GM10847 (cell line): ENCODE measurements around the gene TWF1.

Experiments used
- POLR2A ChIP-seq: IDR thresholded peaks from 2 replicates; pipeline ENCODE4 v1.6.1; 2011; ENCODE audit not compliant: insufficient read length; ENCODE audit errors: extremely low read depth

TWF1 gene

DNA sequence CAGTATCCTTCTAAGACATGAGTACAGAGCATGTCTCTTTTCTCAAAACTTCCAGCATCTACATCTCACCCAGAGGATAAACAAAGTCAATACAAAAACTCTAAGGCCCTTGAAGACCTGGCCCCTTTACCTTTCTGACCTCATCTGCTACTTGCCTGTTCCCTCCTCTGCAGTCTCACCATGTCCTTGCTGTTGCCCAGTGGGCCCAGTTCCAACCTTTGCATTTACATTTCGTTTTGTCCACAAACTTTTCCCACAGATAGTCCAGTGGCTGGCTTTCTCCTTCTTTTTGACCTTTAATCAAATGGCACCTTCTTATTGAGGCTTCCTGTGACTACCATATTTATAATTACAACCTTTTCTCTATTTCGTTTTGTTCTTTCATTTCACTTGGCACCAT, 45.7 kb downstream of the TWF1 start:
- no peak for TF ChIP-seq POLR2A

DNA sequence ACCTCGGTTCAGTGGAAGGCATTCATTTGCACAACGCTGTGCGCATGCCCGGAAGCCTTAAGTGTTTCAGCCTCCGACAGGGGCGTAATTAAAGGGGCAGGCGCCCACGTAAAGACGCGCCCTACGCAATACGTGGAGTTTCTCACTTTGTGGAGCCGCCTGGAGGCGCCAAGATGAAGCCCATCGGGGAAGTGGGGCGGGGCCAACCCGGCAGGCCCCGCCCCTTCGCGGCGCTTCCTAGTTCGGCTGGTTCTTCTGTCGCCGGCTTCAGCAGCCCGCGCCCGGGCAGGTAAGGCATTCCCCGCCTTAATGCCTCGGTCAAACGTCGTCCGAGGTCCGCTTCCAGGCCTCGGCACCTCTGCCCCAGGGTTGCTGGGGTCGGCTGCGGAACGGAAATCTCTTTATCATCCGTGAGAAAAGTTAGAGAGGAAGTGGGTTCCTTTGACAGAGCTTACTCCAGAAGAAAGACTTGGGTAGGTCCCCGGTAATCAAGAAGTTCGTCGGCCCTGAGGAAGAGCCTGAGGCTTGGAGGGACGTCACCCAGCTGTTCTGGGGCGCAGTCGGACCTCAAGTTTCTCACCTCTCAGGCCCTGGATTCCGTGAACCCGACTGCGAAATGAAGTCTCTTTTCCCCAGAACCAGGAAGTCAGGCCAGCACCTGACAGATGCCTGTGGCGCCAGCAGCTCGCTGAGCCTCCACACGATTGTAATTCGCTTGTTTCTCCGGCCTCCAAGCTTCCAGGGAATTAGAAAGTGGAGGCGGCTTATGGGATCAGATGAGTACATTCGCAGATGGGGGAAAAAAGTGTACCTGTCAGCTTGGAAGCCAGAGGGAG, 47.2 kb downstream of the TWF1 start, which contains the start of the genes IRAK4 and PUS7L:
IRAK4 (plus strand) TSS at position 224 of the 836 bp plus-strand sequence. CDS start 9,161 bp downstream, outside the sequence.
PUS7L (minus strand) TSS at position 63 of the 836 bp plus-strand sequence. CDS start 3,545 bp downstream, outside the sequence.
- peak; percentile 83 for TF ChIP-seq POLR2A

DNA sequence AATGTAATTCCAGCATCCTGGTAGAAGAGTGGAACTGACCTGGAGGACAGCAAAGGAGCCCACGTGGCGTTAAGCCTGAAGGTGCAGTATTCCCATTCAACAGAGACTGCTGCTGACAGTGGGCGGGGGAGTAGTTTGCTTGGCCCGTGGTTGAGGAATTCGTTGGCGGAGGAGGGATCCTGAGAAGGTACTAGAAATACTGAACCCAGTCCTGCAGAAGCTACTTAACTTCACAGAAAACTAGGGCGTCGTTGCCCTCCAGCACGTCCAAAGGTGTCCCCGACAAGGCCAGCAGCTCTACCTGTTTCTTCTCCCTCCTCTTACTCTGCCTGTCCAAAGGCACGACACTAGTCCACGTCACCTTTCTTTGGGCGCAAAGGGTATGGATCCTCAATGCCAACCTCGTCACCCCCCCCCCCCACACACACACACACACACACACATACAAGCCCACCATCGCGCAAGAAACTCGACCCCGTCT, 47.8 kb downstream of the TWF1 start:
- TF ChIP-seq POLR2A = no peak

DNA sequence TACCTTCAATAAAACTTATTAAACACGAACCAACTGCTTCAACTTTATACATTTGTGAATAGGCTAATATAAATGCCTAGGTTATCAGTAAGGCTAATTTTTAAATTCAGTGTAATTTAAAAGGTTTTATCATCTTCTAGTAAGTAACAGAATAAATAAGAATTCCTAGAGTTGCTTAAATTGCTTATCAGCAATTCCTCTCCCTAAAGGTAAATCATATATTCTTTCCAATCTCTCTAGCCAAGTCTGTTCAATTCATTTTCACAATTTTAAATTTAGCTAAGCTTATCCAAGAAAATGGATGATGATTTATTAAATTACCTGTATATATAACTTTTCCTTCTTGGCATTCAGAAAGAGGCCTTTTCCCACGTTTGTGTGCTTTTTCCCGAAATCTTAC, 52.1 kb downstream of the TWF1 start:
- no peak for TF ChIP-seq POLR2A

DNA sequence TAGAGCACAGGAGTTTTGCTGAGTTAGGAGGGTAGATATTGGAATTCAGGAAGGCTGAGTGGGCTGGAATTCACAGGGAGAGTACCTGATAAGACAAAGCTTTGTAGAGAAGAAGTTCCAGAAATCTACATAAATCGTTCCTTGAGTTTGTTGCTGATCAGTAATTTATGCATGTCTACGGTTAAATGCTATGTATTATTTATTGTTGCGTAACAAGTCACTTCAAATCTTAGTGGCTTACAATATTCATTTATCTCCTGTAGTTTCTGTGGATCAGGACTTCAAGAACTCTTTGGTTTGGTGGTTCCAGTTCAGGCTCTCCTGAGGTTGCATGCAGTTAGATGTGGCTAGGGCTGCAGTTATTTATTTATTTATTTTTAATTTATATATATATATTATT, 55.3 kb downstream of the TWF1 start:
- no peak for TF ChIP-seq POLR2A

DNA sequence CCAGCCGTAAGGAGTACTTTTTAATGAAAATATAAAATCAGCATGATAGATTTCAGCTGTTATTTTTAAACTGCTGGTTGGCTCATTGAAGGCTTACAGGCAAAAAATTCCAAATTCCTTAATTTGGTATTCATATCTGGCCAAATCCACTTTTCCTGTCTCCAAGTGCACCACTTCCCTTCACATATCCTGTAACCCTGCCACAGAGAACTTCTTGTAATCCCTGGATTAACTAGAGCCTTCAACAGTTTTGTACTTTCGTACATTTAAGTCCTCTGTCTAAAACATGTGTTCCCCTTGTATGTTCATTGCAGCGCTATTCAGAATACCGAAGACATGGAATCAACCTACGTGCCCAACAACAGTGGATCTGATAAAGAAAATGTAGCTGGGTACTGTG, 57.1 kb downstream of the TWF1 start:
- TF ChIP-seq POLR2A = no peak

DNA sequence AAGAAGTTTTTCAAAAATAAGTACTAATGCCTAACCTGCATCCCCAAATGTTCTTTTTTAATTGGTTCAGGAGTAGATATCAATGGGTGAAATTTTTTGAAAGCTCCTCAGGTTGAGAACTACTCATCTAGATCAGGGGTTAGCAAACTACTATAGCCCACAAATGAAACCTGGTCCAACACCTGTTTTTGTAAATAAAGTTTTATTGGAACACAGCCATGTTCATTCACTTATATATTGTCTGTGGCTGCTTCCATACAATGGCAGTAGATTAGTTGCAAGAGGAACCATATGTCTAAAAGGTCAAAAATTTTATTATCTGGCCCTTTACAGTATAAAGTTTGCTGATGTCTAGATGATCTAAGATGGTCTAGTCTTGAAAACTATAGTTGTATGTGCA, 61.3 kb downstream of the TWF1 start:
- no peak for TF ChIP-seq POLR2A
